ENCODE data around the gene EPHB6.

- TF ChIP-seq CTCF (IDR thresholded peaks at IDR 0.05) (no peak), POLR2A (IDR thresholded peaks at IDR 0.05) (no peak), POLR2AphosphoS5 (IDR thresholded peaks at IDR 0.05) (no peak)
Observed at GRCh38 chr7:142838461-142839213, 16.2 kb upstream of the EPHB6 start.

Data from breast epithelium (tissue), 3 donors.